GM21423 (cell line): ENCODE measurements around the gene MAP4K4.

Experiments used
- ATAC-seq: cut with Tn5 transposase; IDR thresholded peaks from one replicate; pipeline ENCODE4 v1.9.1; 2021; ENCODE audit warnings: mild to moderate bottlenecking, moderate library complexity; ENCODE audit not compliant: unreplicated experiment

The MAP4K4 gene

DNA sequence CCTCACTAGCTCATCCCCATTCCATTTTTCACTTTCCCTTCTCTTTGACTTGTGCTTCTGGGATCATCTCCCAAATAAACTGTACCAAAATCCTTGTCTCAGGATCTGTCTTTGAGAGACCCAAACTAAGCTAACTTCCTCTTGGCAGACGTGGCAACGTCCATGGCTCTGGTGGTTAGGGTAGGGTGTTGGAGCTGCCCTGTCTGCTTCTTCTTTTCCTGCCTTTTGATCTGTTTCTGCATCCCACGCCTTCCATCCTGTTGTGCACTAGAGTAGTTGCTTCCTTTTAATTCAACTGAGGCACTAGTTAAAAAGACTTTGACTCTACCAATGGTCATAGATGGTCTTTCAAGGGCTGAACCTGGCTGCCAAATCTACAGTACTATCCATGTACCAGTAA lies 5.5 kb upstream of the MAP4K4 start:
- ATAC-seq, result no peak

GRCh38 chr2:101692766-101693165 lies 4.7 kb upstream of the MAP4K4 start:
- ATAC-seq, result no peak

- ATAC-seq, result no peak
Observed at GRCh38 chr2:101693991-101694588, 3.4 kb upstream of the MAP4K4 start.

DNA sequence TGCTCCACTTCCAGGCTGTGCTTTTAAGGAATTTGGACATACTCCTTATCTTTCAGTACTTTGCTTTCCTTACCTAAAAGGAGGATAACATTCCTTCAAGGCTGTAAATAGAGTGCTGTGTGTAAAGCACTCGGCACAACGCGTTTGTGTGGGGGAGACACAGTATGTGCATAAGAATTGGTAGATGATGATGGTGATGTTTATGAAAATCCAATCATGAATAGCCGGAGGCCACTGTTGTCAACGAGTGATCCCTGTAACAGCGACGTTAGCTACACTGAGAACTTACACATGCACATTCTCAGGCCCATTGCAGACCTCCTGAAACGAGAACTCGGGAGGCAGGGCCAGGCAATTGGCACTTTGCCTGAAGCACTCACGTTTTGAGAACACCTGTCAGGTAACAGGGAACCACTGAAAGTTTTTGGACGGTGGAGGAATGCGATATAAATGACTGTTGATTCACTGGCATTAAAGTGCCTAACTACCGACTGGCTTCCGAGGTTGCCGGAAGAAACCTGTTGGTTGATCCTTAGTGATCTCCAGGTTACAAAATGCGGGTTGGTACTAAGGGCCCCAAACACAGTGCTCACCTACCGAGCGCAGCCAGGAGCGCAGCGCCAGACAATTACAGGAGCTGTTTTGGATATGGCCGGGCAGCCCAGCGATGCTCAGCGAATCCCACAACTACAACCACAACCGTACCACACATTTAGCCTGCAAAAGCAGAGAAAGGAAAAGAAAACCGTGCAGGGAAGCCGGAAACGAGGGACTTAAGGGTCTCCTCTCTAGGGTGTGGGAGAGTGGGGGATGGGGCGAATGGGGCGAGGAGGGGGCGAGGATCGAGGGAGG lies 1.0 kb upstream of the MAP4K4 start:
- no peak for ATAC-seq

GRCh38 chr2:101698014-101698843 lies 722 bp downstream of the MAP4K4 start:
- ATAC-seq, result peak; percentile 35

DNA sequence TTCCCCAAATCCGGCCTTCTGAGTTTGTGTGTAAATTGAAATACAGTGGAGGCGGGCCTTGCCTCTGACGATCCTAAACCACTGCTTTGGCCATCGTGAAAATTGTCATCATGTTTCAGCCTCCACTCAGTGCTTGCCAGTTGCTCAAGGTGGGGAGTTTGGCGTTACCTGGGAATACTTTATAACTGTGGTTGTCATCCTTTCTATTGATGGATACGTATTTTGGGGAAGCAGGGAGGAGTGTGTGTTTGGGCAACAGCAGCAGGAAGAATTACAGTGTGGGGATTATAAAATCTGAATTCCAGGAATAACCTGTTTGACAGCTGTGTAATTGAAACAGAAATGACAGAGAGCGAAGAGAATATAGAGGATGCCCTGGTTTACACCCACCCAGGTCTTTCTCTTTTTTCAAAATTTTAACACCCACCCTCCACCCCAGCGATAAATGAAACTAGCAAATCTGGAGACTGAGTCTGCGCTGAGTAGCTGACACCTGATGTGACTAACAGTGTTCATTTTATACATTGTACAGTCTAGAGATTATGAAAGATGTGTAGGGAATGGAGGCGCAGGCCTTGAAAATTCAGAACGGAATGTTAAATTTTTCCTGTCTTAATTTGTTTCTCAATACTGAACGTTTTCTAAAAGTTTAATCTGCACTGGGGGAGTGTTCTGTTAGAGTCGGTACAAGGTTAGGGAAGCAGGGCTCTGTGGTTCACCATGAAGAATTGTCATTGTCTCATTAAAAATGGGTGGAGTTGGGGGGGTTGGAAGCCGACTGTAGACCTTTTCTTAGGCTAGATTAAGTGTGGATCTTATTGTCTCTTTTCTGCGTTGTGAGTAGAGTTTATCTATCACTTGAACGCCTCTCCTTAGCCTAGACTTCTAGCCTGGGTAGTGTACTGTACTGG lies 1.6 kb downstream of the MAP4K4 start:
- no peak for ATAC-seq

DNA sequence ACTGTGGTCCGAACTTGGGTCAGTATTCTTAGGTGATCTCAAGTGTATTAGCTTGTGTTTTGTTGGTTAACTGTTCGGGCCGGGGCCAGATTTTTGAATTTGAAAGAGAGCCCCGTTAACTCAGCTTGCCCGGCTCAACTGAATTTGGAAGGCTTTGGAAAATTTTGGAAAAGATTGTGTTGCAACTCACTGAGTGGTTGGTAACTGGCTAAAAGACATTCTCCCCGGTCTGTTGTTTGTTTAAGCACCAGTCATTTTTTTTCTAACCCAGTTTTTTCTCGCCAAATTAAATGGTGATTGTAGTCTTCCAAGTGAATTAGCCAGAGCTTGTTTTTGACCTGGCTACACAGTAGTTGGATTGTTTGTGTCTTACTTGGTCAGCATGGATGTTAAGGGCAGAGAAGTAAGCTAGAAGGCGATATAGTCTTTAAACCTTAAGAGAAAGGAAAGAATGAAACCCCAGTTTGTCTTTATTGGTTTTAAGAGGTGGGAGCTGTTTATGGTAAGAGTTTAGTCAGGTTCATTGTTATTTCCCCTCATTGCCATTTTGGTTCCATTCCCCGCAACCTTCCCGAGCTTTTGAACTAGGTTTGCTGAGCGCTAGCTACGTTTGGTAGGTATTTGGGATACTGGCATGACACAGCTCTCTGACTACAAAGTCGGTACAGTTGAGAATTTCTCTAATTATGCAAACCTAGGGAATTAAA lies 2.4 kb downstream of the MAP4K4 start:
- no peak for ATAC-seq

DNA sequence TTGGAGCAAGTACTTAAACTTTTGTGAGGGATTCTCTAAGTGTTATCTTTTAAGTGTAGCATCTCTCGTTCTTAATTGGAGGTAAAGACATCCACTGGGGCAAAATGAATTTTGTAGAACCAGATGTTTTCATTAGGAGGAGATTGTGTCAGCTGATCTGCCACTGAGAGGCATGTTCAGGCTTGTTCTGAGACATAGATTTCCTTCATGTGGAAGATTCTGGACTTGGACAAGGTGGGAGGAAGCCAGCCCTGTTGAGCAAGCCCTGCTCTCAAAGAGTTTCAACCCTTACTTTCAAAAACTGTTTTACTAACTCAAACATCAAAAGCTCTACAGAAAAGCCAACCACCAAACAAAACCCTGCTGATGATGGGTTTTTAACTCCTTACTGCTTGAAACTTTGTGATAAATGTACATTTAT lies 6.5 kb downstream of the MAP4K4 start:
- ATAC-seq, result no peak

DNA sequence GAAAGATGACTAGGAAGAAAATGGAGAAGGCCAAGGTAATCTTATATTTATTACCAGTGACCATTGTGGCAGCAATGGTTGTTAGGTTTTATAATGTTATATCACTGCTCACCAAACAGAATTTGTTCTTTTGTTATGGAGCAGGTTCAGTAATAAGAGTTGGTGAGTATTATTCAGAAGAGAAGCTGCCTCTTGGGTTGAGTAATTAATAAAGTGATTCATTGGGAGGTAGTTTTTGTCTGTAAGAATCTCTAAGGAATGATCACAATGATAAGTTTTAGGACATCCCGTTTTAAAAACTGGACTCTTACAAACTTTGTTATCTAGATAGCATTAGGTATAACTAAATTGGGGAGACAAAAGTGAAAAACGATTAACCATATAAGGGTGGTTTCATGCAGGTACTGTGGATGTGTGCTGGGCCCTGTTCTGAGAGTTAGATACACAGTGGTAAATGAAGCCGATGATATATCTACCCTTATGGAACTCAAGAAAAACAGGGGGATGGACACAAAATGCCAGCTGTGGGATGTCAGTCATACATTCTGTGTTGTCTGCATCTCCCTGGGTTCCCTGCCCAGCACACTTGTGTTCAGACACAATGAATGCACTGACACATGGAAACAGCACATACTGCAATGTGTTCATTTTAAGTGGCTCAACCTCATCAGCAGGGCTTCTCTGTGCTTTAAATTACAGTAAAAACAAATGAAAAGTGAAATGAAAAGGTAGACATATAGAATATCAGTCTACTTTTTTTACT lies 7.5 kb downstream of the MAP4K4 start:
- no peak for ATAC-seq

DNA sequence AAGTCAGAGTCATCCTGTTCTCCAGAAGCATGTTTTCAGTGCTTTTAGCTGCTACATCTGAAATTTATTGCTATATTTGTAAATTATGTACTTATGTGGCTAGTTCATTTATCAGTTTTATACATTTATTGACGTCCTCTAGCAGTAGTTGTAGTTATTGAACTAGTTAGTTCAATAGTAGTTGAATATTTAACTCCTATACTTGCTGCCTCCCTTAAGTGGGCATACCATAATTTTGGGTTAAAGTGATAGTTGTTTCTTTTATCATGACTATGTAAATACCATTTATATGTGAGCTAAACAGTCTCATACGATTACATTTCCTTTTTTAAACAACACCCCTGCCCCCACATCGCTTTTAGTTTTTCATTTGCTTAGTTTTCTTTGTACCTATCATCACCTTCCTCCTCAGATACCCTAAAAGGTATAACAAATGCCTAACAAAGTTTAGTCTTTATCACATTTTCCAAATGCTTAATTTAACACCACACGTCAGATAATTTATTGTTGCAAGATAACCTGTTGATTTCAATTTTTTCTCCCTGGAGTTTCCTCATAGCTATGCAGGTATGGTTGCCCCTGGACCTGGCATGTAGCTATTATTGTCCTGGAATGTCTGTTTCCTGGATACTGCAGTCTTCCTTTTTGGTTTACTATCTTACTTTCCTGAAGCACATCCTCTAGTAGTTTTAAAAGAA lies 8.8 kb downstream of the MAP4K4 start:
- no peak for ATAC-seq

GRCh38 chr2:101706819-101707177 lies 9.3 kb downstream of the MAP4K4 start:
- peak; percentile 88 for ATAC-seq

- ATAC-seq, result no peak
Observed at GRCh38 chr2:101710036-101710435, 12.5 kb downstream of the MAP4K4 start.

DNA sequence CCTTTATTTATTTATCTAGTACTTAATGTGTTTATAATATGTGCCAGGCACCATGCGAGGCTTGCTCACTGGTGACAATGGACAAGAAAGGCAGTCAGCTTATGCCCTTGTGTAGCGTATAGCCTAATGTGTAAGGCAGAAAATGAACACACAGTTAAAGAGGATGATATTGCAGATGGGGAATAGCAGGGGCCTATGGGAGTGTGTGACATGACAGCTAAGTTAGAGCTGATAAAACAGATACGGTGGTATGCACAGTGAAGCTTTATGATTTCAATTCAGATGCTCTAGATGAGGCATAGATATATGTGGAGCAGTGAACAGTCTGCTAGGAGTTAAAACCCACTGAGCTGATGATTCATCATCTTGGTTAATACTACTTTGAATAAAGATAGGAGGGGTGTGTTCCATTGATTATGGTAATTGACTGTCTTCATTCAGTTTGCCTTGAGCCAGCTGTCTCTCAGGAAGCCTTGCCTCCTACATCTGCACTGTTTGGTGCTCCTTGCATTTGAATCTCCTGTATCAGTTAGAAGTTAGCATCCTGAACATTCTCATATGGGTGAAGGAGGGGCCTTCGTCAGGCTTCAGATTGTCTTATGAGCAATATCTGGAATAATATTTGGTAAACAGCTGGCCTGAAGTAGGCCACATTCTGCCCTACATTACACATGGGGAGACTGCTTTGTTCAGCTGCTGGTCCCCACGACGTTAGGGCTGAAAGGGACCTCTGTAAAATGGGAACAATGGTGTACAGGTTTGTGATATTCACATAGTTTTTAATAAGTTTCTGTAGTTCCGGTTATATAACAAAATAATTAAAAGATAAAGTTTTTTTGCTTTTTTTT lies 13.2 kb downstream of the MAP4K4 start:
- no peak for ATAC-seq

DNA sequence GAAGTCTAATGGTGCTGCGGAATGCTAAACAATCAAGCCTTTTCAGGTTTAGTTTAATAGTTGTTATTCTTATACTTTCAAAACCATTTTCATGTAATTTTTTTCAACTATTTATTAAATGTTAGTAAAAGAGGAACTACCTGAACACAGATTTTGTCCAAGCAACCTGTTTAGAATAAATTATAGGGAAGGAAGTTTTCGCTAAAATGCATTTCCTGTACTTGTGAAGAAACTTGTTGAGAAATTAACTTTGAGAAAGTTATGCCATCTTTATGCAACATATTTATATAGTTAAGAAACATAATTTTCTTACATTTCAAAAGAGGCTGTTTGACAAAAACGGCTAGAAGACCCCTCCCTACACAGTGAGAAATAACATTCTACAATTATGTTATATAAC lies 16.6 kb downstream of the MAP4K4 start:
- ATAC-seq, result no peak

- peak; percentile 89 for ATAC-seq
Observed at GRCh38 chr2:101717071-101717845, 19.8 kb downstream of the MAP4K4 start.

- ATAC-seq, result no peak
Observed at GRCh38 chr2:101718479-101718878, 21.0 kb downstream of the MAP4K4 start.

DNA sequence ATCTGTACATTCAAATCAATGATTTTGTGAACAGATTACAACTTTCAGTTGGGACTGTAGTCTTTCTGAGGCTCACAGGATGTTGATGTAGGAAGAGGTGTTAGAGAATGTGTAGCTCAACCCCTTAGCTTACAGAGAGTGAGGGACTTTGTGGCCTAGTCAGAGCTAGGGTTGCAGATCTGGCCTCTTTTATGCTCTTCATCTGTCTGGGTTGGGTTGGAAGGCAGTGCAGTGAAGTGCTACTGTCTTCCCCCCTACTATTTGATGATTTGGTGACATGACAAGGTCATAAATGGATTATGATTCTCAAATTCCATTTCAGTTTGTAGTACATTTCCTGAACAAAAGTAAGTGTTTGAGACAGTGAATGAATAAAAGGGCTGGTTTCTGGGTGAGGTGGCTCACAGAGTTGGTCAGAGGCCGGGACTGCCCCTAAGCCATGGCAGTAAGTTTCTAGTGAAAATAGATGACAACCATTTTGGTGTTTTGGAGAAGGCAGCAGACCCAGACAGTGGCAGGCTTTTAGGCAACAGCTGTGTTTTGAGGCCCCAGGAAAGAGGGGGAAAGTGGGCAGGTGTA lies 21.6 kb downstream of the MAP4K4 start:
- no peak for ATAC-seq
